Activated gamma-delta T cell treated with anti-CD3 and anti-CD28 coated beads, Interleukin-2, amount 50 U/mL, for 16 hours (primary cell): ENCODE data around the gene KCTD1.

ENCODE experiments used
- DNase-seq: peaks from one replicate; pipeline ENCODE4 v3.0.0-alpha.2; 2020; ENCODE audit warnings: low read depth

Gene KCTD1

GRCh38 chr18:26480897-26481795, 67.2 kb downstream of the KCTD1 start:
- DNase-seq: no peak

DNA sequence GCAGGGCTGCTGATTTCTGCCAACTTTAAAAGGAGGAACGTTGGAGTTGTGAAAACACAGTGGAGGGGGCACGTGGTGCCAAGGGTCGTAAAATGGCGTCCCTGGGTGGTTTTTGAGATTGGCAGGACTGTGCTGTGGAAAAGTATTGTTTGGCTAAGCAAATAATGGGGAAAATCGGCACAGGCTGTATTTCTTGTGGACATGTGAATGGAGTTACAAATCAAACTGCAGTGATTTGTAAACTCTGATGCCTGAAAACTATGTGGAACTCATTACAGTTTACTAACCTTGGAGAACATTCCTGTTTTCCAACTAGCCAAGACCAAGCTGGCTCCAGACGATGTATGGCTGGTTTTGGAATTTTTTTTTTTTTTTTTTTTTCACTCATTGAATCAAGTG, 68.7 kb downstream of the KCTD1 start:
- DNase-seq: no peak

DNA sequence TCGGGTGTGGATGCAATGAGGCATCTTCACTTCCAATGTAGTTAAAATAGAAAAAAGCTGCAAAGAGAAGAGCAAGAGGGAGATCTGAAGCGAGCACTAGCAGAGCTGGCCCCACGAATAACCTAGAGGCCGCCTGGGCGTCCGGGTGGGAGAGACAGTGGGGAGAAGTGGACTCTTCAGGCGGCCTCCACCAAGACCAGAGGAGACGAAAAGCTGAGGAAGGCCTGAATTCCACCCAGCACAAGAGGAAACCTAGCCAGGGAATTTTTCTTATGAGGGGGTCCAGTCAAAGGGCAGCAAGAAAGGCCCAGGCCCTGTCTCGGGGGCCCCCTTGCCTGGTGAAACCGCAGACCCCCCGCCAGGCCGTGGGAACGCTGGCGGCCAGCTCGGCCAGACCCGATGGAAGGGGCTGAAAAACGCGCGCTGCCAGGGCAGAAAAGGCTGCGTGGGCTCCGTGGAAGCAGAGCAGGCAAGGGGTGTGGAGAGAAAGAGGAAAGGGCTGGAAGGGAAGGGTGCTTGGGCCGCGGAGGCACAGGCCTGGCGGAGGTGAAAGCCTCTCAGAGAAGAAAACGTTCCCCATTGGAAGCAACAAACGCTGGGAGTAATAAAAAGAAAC, 69.2 kb downstream of the KCTD1 start:
- no peak for DNase-seq

DNA sequence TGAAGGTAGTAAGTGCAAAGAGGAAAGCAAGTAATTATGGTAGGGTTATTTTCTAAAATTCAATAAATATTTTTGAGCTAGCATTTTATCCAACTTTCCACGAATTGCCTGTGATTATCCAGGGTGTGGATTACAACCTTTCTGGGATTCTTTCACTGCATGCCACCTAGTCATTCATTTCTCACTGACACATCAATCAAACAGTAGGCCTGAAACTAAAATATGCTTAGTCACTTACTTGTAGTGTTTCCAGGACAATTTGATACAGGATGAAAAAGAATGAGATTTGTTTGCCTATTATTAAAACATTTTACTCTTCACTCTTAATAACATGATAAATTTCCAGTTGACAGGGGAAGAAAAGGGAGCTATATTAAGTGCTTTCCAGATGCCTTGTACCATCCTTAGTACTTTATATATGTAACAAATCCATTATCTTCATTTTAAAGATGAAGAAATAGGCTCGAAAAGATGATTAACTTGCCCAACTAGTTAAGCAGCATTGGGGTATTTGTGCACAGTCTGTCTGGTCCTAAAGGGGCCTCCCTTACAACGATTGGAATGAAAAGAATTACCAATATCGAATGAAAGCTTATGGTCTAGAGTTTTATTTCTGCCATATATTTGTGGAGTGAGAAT, 70.4 kb downstream of the KCTD1 start:
- no peak for DNase-seq

DNA sequence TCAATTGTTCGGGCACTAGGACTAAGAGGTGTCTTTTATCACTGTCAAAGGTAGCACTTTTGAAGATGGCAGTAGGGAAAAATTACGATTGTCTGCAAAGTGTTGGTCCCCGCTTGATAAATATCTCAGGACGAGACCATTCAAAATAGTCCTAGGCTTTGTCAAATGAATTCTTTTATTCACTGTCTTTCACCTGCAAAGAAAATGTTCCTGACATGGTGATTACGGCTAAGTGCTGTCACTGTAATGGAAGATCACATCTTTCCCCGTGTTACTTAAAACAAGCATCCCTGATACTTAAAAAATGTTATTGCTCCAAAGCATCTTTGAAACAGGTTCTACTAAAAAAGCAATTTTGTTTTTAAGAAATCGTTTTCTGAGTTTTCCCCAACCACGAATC, 71.7 kb downstream of the KCTD1 start:
- no peak for DNase-seq

DNA sequence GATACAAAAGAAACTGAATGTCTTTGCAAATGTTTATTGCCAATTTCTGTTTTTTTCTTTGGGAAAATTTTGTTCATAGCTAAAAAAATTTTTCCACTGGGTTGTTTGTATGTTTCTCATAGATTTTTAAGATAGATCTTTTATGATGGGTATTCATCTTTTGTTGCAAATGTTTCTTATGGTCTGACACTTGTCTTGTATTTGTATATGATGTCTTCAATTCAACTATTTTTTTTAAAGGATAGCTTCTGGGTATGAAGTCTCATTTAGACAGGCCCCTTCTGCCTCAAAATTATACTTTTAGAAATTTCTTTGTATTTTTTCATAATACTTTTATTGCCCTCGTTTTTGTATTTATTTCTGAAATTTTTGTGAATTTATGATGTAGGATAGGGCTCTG, 73.8 kb downstream of the KCTD1 start:
- no peak for DNase-seq

DNA sequence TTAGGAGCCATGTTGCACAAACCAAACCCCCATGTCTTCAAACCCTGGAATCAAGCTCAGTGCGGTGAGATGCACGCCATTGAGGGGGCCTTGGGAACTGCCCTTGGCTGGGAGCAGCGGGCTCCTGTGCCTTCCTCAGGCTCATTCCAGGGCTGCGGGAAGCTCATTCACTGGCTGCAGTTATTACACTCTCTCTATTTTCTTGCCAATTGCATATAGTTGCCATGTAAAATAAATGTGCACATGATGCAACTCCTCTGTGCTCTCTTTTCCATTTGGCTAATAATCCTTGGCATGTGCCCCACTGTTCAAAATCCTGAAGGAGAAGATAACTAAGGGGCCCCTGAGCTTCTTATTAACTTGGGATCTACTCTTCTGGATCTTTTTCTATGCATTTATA, 74.7 kb downstream of the KCTD1 start:
- no peak for DNase-seq

DNA sequence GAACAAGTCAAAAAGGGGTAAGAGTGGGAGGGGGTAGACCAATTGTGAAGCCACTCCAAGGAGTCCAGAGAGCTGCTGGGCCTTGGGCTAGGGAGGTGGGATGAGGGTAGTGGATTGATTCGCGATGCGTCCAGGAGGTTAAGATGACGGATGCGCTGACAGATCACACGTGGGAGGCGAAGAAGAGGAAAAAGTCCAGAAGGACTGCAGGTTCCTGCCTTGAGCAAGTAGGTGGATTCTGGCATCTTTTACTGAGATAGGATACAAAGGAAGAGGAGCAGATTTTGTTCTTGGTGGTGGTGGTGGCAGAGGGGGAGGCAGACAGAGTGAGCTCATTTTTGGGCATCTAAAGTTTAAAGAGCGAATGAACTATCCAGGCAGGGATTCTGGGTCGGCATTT, 76.5 kb downstream of the KCTD1 start:
- no peak for DNase-seq

GRCh38 chr18:26471027-26471426, 77.3 kb downstream of the KCTD1 start:
- DNase-seq: no peak

DNA sequence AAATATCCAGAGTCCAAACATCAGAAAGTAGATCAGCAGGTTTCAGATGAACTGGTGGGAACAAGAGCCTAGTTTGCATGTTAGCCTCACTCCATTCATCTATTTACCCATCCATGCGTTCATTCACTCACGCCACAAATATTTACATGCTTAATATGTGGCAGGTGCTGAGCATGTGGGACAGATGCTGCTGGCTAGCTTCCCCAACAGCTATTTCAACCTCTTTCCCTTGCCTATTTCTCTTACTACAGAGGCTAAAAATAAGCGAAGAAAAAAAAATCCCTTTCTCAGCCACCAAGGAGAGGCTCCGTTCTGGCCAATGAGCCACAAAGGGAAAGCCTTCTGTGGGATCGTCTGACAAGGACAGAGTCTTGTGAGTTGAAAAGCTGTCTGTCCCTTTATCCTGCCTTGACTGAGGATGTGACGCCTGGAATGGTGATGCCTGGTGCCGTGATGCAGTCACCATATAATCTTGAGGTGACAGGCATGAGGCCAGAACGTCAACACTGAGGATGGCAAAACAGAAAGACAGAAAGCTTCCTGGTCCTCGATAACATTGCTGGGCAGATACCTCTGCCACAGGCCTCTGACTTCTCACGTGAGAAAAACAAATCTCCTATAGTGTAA, 78.2 kb downstream of the KCTD1 start:
- DNase-seq: no peak

GRCh38 chr18:26468931-26469340, 79.4 kb downstream of the KCTD1 start:
- no peak for DNase-seq

DNA sequence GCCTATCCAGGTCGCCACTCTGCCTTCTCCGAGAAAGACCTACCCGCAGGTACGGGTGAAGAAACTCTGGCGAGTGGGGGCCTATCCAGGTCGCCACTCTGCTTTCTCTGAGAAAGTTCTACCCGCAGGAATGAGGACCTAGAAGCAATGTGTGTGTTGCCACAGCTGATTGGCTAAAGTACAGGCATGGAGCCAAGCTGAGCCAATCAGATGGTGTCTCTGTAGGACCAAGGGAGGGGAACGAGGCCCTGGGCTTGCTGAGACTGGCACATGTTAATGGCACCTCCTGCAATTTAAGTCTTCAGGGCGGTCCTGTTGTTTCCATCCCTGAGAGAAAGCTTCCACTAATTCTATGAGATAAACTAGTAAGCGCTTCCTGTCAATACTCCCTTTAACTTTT, 82.3 kb downstream of the KCTD1 start:
- no peak for DNase-seq

DNA sequence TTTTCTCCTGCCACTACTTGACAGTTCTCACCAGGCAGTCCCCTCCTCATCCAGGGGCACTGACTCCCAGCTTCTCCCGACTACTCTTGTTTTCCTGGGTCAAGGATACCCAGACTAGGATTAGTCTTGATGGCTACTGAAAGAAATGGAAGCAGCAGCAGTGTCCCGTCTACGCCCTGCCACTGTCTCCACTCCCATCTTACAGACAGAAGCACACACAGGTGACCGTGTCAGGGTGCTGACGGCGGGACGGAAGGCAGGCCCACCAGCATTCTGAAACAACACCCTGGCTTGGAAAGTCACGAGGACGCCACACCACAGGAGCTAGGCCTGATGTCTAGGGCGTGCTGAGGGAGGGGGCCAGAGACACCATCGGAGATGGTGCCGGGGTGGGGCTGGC, 82.9 kb downstream of the KCTD1 start:
- no peak for DNase-seq

DNA sequence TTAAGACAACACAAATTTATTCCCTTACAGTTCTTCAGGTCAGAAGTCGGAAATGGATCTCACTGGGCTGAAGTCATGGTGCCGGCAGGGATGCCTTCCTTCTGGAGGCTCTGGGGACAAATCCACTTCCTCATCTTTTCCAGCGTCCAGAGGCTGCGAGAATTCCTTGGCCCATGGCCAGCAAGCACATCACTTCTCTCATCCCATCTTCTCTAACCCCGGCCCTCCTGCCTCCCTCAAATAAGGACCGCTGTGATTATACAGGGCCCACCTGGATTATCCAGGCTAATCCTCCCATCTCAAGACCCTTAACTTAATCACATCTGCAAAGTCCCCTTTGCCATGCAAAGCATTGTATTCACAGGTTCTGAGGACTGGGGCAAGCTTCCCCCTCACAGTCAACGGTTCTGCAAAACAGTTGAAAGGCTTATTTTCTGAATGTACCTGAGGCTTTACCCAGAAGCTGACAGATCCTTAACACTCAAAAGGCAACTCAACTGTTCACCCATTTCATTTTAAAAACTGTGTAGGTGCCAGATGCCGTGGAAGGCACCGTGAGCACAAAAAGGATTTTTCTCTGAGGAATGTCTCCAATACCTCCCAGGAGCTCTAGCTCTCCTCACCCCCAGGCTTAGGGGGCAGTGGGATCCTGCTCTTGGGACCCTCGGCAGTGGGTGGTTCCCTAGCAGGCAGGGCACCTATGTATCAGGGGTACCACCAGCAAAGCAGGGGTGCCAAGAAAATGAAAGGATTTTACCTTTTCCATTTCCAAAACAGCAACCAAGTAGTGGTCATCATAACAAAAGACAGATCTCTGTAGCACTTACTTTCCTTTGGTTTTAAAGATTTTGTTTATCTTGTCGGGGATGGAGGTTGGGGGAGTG, 84.0 kb downstream of the KCTD1 start:
- no peak for DNase-seq

GRCh38 chr18:26462355-26462754, 86.0 kb downstream of the KCTD1 start:
- DNase-seq: no peak

- no peak for DNase-seq
These were observed 86.9 kb downstream of the KCTD1 start for GRCh38 chr18:26461405-26461804.

- DNase-seq: no peak
These were observed 87.8 kb downstream of the KCTD1 start for GRCh38 chr18:26460449-26461091.

GRCh38 chr18:26459884-26460283, 88.5 kb downstream of the KCTD1 start:
- DNase-seq: no peak

- no peak for DNase-seq
These were observed 89.0 kb downstream of the KCTD1 start for GRCh38 chr18:26459340-26459739.

DNA sequence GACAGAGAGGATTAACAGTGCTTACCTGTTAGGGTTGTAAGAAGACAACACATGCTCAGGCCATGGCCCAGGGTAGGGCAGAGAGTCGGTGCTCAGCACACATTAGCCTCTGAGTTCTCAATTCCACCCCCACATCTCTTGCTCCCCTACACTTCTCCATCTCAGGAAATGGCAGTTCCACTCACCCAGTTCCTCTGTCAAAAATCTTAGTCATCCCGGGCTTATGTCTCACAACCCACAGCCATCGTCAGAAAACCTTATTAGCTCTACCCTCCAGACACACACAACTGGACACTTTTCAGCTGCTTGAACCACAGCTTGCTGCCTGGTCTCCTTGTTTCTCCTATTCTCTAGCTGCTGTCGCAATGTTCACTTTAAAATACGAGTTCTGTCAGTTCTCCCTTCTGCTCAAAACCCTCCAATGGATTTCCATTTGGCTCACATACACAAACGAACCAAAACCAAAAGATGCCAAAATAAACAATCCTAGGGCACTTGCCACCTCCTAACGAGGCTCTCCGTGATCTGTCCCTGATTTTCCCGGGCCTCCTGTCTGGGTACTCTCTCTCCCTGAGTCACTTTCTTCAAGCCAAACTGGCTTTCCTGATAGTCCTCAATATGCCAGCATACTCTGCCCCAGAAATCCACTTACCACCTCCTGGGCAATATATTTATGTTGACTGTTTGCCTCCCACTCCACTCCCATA, 89.7 kb downstream of the KCTD1 start:
- DNase-seq: no peak
